Measurements from ENCODE around the gene FGF4. TPM values are rescaled to one million over a fixed set of nuclear protein-coding genes. Genes with fewer than 3 reads are reported as not detected.

FGF4 gene
- total RNA-seq, 2 donors from 2014 or later, result not detected

DNA sequence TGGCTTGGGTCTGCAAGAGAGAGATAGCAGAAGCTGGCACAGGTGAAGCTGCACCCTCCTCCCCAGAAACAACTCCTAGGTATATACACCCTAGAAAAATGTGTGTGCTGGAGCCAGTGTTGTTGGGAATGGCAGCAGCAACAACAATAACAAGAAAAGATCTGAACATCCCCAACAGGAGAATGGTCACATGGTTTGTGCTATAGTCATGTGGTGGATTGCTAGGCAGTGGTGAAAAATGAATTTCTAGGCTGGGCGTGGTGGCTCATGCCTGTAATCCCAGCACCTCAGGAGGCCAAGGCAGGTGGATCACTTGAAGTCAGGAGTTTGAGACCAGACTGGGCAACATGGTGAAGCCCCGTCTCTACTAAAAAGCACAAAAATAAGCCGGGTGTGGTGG lies 40.3 kb downstream of the FGF4 start:
- H3K4me1 ChIP-seq, result no peaks in the 10 kb centered on the region
- no peaks in the 10 kb centered on the region for H3K27me3 ChIP-seq
- H3K9me3 ChIP-seq, result peaks cover 0 to 30% of the 10 kb centered on the region in 2 donors
- TF ChIP-seq, protein P1, sequence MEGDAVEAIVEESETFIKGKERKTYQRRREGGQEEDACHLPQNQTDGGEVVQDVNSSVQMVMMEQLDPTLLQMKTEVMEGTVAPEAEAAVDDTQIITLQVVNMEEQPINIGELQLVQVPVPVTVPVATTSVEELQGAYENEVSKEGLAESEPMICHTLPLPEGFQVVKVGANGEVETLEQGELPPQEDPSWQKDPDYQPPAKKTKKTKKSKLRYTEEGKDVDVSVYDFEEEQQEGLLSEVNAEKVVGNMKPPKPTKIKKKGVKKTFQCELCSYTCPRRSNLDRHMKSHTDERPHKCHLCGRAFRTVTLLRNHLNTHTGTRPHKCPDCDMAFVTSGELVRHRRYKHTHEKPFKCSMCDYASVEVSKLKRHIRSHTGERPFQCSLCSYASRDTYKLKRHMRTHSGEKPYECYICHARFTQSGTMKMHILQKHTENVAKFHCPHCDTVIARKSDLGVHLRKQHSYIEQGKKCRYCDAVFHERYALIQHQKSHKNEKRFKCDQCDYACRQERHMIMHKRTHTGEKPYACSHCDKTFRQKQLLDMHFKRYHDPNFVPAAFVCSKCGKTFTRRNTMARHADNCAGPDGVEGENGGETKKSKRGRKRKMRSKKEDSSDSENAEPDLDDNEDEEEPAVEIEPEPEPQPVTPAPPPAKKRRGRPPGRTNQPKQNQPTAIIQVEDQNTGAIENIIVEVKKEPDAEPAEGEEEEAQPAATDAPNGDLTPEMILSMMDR (IDR thresholded peaks at IDR 0.05), result no peak
- no peak overlapping the region for H3K27ac ChIP-seq
- H3K4me3 ChIP-seq, result no peak overlapping the region
- no peaks in the 10 kb centered on the region for H3K36me3 ChIP-seq
- no peak for DNase-seq (ENCODE audit: low spot score)

DNA sequence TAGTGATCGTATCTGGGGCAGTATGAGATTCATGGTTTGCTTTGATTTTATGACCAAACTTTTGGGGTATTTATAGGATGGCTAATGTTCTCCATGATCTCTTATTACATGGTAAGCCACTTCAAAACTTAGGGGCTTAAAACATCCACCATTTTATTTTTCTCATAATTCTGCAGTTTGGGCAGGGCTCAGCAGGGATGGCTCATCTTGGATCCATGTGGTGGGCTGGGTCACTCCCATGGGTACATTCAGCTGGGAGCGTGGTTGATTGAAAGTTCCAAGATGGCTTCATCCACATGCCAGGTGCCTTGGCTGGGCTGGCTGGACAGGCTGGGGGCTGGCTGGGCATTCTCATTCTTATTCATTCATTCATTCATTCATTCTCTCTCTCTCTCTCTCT lies 40.8 kb downstream of the FGF4 start:
- Histone ChIP-seq H3K4me3 (no peak overlapping the region), H3K4me1 (no peaks in the 10 kb centered on the region), H3K27me3 (no peaks in the 10 kb centered on the region), H3K27ac (no peak overlapping the region), H3K9me3 (peaks cover 0 to 27% of the 10 kb centered on the region in 2 donors), H3K36me3 (no peaks in the 10 kb centered on the region)
- no peak for DNase-seq (ENCODE audit: low spot score)
- TF ChIP-seq, protein P1 (IDR thresholded peaks at IDR 0.05), result no peak

- Histone ChIP-seq H3K4me1 (no peaks in the 10 kb centered on the region), H3K27me3 (no peaks in the 10 kb centered on the region), H3K36me3 (no peaks in the 10 kb centered on the region), H3K4me3 (no peak overlapping the region), H3K9me3 (peaks cover 0 to 14% of the 10 kb centered on the region in 2 donors), H3K27ac (no peak overlapping the region)
- TF ChIP-seq, protein P1 (IDR thresholded peaks at IDR 0.05), result no peak
- DNase-seq (ENCODE audit: low spot score), result no peak
Measured at GRCh38 chr11:69732910-69733309, 42.2 kb downstream of the FGF4 start.

- no peaks in the 10 kb centered on the region for H3K27me3 ChIP-seq
- no peak for DNase-seq (ENCODE audit: low spot score)
- TF ChIP-seq, protein P1 (IDR thresholded peaks at IDR 0.05), result no peak
- peaks cover 0 to 14% of the 10 kb centered on the region in 2 donors for H3K9me3 ChIP-seq
- no peak overlapping the region for H3K27ac ChIP-seq
- H3K4me1 ChIP-seq, result no peaks in the 10 kb centered on the region
- no peaks in the 10 kb centered on the region for H3K36me3 ChIP-seq
- no peak overlapping the region for H3K4me3 ChIP-seq
Measured at GRCh38 chr11:69731110-69731509, 44.0 kb downstream of the FGF4 start.

- Histone ChIP-seq H3K4me1 (no peaks in the 10 kb centered on the region), H3K9me3 (peaks cover 0 to 14% of the 10 kb centered on the region in 2 donors), H3K36me3 (no peaks in the 10 kb centered on the region), H3K27me3 (no peaks in the 10 kb centered on the region), H3K4me3 (no peak overlapping the region), H3K27ac (no peak overlapping the region)
- TF ChIP-seq, protein P1 (IDR thresholded peaks at IDR 0.05), result no peak
- no peak for DNase-seq (ENCODE audit: low spot score)
Measured at GRCh38 chr11:69730500-69730899, 44.6 kb downstream of the FGF4 start.

GRCh38 chr11:69729252-69729651 lies 45.9 kb downstream of the FGF4 start:
- Histone ChIP-seq H3K4me1 (no peaks in the 10 kb centered on the region), H3K36me3 (no peaks in the 10 kb centered on the region), H3K4me3 (no peak overlapping the region), H3K9me3 (peaks cover 0 to 6% of the 10 kb centered on the region in 2 donors), H3K27me3 (no peaks in the 10 kb centered on the region), H3K27ac (no peak overlapping the region)
- no peak for DNase-seq (ENCODE audit: low spot score)
- TF ChIP-seq, protein P1 (IDR thresholded peaks at IDR 0.05), result no peak
